Osteoblast (primary cell): ENCODE data around the gene BICD1. TPM values are rescaled to one million over a fixed set of nuclear protein-coding genes. Genes with fewer than 3 reads are reported as not detected.

Source experiments
- DNase-seq: peaks from one replicate; pipeline ENCODE4 v3.0.0; 2011; ENCODE audit warnings: low spot score, mixed read lengths; ENCODE audit not compliant: insufficient read length; ENCODE audit errors: missing footprints
- H2AFZ ChIP-seq: 2 replicates; pipeline ENCODE4 v1.6.0; 2011; ENCODE audit warnings: mild to moderate bottlenecking, low read length
- H3K27ac ChIP-seq: 2 replicates; pipeline ENCODE4 v1.5.1; 2011; ENCODE audit warnings: mild to moderate bottlenecking, low read depth, low read length, moderate library complexity
- H3K27me3 ChIP-seq: 2 replicates; pipeline ENCODE4 v1.6.0; 2012; ENCODE audit warnings: mild to moderate bottlenecking, control low read depth, inconsistent platforms, low read length, moderate library complexity; ENCODE audit not compliant: insufficient read depth
- H3K36me3 ChIP-seq: 2 replicates; pipeline ENCODE4 v1.5.1; 2011; ENCODE audit warnings: mild to moderate bottlenecking, low read length, control low read depth, moderate library complexity; ENCODE audit not compliant: insufficient read depth
- H3K4me1 ChIP-seq: 2 replicates; pipeline ENCODE4 v1.5.1; 2011; ENCODE audit warnings: mild to moderate bottlenecking, low read length, control low read depth, moderate library complexity; ENCODE audit not compliant: insufficient read depth
- H3K4me2 ChIP-seq: 2 replicates; pipeline ENCODE4 v1.6.0; 2011; ENCODE audit warnings: mild to moderate bottlenecking, low read length; ENCODE audit not compliant: insufficient read depth
- H3K4me3 ChIP-seq: fragments of 200-600 bp; sonication (generic); 3 replicates; pipeline ENCODE4 v1.5.1; 2012; ENCODE audit warnings: mild to moderate bottlenecking, low read length, inconsistent platforms; ENCODE audit not compliant: insufficient read depth
- H3K79me2 ChIP-seq: 2 replicates; pipeline ENCODE4 v1.6.0; 2012; ENCODE audit warnings: mild to moderate bottlenecking, low read length, control low read depth, inconsistent platforms; ENCODE audit not compliant: insufficient read depth
- H3K9me3 ChIP-seq: 2 replicates; pipeline ENCODE4 v1.5.1; 2011; ENCODE audit warnings: low read depth, low read length, control low read depth
- H4K20me1 ChIP-seq: 2 replicates; pipeline ENCODE4 v1.6.0; 2012; ENCODE audit warnings: mild to moderate bottlenecking, low read length, control low read depth; ENCODE audit not compliant: insufficient read depth
- CTCF ChIP-seq: IDR thresholded peaks from 2 replicates; pipeline ENCODE4 v1.5.1; 2011; ENCODE audit warnings: mild to moderate bottlenecking, low read depth, low read length, moderate library complexity; ENCODE audit errors: extremely low read depth
- total RNA-seq: library from RNA; depleted of rRNA; stranded (reverse); fragments of >200 nt; gene quantifications from 2 replicates; pipeline ENCODE4 v1.2.3, GENCODE V29; 2012

The BICD1 gene
- total RNA-seq, 1 donor, result 21.0 TPM

GRCh38 chr12:32253154-32253790 is 146.6 kb downstream of the BICD1 start:
- no peak overlapping the region for H2AFZ ChIP-seq
- TF ChIP-seq CTCF, result no peak
- no peaks in the 10 kb centered on the region for H3K9me3 ChIP-seq
- H3K4me2 ChIP-seq, result no peak overlapping the region
- DNase-seq, result no peak
- H4K20me1 ChIP-seq, result peaks cover 22% of the 10 kb centered on the region
- no peaks in the 10 kb centered on the region for H3K36me3 ChIP-seq
- H3K27me3 ChIP-seq, result no peaks in the 10 kb centered on the region
- no peak overlapping the region for H3K4me3 ChIP-seq
- H3K4me1 ChIP-seq, result no peaks in the 10 kb centered on the region
- peaks cover 53% of the 10 kb centered on the region for H3K79me2 ChIP-seq
- H3K27ac ChIP-seq, result no peak overlapping the region

DNA sequence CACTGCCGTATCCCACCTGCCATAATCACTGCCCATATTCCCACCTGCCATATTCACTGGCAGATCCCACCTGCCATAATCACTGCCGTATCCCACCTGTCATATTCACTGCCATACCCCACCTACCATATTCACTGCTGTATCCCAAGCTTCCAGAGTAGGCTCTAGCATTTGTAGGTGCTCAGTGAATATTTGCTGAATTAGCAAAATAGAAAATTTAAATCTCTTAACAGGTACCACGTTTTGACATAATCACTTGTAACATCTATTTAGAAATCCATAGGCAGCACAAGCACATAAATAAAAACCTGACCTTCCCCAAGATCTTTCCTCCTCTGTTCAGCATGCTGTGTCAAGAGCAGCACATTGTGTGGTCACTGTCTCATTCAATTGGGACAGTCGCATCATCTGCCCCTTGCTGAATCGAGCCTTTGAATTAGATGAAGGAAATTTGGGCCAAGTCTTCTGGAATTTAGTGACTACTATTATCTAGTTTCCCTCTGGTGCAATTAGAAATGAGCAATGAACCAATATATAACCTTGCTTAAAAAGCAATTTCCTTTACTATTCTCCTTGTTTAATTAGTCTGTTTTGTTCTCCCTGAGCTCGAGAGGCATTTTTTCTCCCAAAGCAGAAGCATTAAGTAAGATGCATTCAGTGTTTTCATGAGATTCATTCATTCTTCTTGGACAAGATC is 147.8 kb downstream of the BICD1 start:
- no peak overlapping the region for H3K4me2 ChIP-seq
- H3K4me1 ChIP-seq, result no peaks in the 10 kb centered on the region
- DNase-seq, result no peak
- H3K36me3 ChIP-seq, result peaks cover under 1% of the 10 kb centered on the region
- no peak for TF ChIP-seq CTCF
- no peaks in the 10 kb centered on the region for H3K9me3 ChIP-seq
- H3K79me2 ChIP-seq, result peaks cover 46% of the 10 kb centered on the region
- no peak overlapping the region for H3K27ac ChIP-seq
- no peak overlapping the region for H2AFZ ChIP-seq
- peaks cover 22% of the 10 kb centered on the region for H4K20me1 ChIP-seq
- H3K4me3 ChIP-seq, result no peak overlapping the region
- no peaks in the 10 kb centered on the region for H3K27me3 ChIP-seq

GRCh38 chr12:32255588-32255987 is 148.9 kb downstream of the BICD1 start:
- Histone ChIP-seq H3K9me3 (no peaks in the 10 kb centered on the region), H3K4me3 (no peak overlapping the region), H3K36me3 (peaks cover 3% of the 10 kb centered on the region), H4K20me1 (peaks cover 18% of the 10 kb centered on the region), H3K4me1 (no peaks in the 10 kb centered on the region), H3K79me2 (peaks cover 42% of the 10 kb centered on the region), H3K4me2 (no peak overlapping the region), H2AFZ (no peak overlapping the region), H3K27me3 (no peaks in the 10 kb centered on the region), H3K27ac (no peak overlapping the region)
- DNase-seq, result no peak
- no peak for TF ChIP-seq CTCF

DNA sequence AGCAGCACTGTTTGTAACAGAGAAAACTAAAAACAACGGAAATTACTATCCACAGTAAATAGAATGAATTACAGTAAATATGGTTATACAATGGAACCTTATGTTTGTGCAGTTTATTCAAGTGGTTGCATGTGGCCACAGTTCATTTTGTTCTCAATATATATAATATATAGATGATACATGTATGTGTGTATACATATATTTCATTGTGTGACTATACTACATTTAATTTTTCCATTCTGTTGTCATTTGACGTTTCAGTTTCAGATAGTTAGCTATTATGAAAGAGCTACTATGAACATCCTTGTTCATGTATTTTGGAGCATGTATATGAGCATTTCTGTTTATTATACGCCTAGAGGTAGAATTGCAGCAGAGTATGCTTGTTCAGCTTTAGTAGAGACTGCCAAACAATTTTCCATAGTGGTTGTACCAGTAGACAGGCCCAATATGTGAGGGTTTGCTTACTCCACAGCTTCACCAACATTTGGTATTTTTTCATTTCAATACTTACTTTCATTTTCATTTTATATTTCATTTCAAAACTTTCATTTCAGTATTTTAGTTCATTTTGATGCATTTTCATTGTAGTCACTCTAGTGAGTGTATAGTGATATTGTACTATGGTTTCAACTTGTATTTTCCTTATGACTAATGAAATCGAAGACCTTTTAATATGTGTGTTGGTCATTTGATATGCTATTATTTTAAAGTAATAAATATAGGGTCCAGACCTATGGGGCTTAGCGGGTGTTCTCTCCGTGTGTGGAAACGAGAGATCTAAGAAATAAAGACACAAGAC is 151.2 kb downstream of the BICD1 start:
- no peak for DNase-seq
- no peak overlapping the region for H2AFZ ChIP-seq
- no peak overlapping the region for H3K27ac ChIP-seq
- no peaks in the 10 kb centered on the region for H3K4me1 ChIP-seq
- H3K79me2 ChIP-seq, result peaks cover 50% of the 10 kb centered on the region
- no peak for TF ChIP-seq CTCF
- no peak overlapping the region for H3K4me2 ChIP-seq
- peaks cover 21% of the 10 kb centered on the region for H4K20me1 ChIP-seq
- peaks cover 3% of the 10 kb centered on the region for H3K36me3 ChIP-seq
- H3K27me3 ChIP-seq, result no peaks in the 10 kb centered on the region
- no peak overlapping the region for H3K4me3 ChIP-seq
- H3K9me3 ChIP-seq, result no peaks in the 10 kb centered on the region
